NCI-H2227 (cell line): Measurements from ENCODE around the gene ANTXR1.
"Not testable (repeated sequence)": the region's sequence is repeated elsewhere in the genome, so short reads cannot be mapped to it uniquely, and the experiment has no call there.

Source experiments
- DNase-seq: peaks from one replicate; lab custom pipeline; 2025; ENCODE audit not compliant: unreplicated experiment; lab: John Stamatoyannopoulos, UW

Gene ANTXR1

GRCh38 chr2:69159986-69160385, 147.0 kb downstream of the ANTXR1 start:
- DNase-seq: no peak

- no peak for DNase-seq
Measured at GRCh38 chr2:69162057-69162456, 149.1 kb downstream of the ANTXR1 start.

GRCh38 chr2:69163109-69163508, 150.1 kb downstream of the ANTXR1 start:
- DNase-seq: no peak

GRCh38 chr2:69163556-69163955, 150.6 kb downstream of the ANTXR1 start:
- DNase-seq: no peak

- no peak for DNase-seq
Measured at GRCh38 chr2:69164061-69164778, 151.2 kb downstream of the ANTXR1 start.

- DNase-seq: no peak
Measured at GRCh38 chr2:69165091-69165880, 152.3 kb downstream of the ANTXR1 start.

GRCh38 chr2:69166465-69166811, 153.5 kb downstream of the ANTXR1 start:
- no peak for DNase-seq

GRCh38 chr2:69166812-69167468, 154.0 kb downstream of the ANTXR1 start:
- DNase-seq: no peak

- no peak for DNase-seq
Measured at GRCh38 chr2:69167469-69167822, 154.5 kb downstream of the ANTXR1 start.

GRCh38 chr2:69168144-69168813, 155.3 kb downstream of the ANTXR1 start:
- no peak for DNase-seq

- peak; percentile 11 for DNase-seq
Measured at GRCh38 chr2:69168950-69169654, 156.1 kb downstream of the ANTXR1 start.

GRCh38 chr2:69169655-69170389, 156.8 kb downstream of the ANTXR1 start:
- no peak for DNase-seq

GRCh38 chr2:69170661-69171060, 157.7 kb downstream of the ANTXR1 start:
- DNase-seq: no peak

GRCh38 chr2:69171116-69171896, 158.3 kb downstream of the ANTXR1 start:
- DNase-seq: no peak

- DNase-seq: no peak
Measured at GRCh38 chr2:69171897-69172525, 159.0 kb downstream of the ANTXR1 start.

- DNase-seq: no peak
Measured at GRCh38 chr2:69173706-69174105, 160.7 kb downstream of the ANTXR1 start.

GRCh38 chr2:69174211-69174610, 161.2 kb downstream of the ANTXR1 start:
- not testable (repeated sequence) for DNase-seq

- no peak for DNase-seq
Measured at GRCh38 chr2:69175790-69176715, 163.1 kb downstream of the ANTXR1 start.
